Ammon's horn (tissue), 1 donor: ENCODE data around the gene WDR43.

Experiments used
- DNase-seq: peaks from one replicate; pipeline ENCODE4 v3.0.0-alpha.2; 2016; ENCODE audit warnings: low spot score

The WDR43 gene, protein sequence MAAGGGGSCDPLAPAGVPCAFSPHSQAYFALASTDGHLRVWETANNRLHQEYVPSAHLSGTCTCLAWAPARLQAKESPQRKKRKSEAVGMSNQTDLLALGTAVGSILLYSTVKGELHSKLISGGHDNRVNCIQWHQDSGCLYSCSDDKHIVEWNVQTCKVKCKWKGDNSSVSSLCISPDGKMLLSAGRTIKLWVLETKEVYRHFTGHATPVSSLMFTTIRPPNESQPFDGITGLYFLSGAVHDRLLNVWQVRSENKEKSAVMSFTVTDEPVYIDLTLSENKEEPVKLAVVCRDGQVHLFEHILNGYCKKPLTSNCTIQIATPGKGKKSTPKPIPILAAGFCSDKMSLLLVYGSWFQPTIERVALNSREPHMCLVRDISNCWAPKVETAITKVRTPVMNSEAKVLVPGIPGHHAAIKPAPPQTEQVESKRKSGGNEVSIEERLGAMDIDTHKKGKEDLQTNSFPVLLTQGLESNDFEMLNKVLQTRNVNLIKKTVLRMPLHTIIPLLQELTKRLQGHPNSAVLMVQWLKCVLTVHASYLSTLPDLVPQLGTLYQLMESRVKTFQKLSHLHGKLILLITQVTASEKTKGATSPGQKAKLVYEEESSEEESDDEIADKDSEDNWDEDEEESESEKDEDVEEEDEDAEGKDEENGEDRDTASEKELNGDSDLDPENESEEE

DNA sequence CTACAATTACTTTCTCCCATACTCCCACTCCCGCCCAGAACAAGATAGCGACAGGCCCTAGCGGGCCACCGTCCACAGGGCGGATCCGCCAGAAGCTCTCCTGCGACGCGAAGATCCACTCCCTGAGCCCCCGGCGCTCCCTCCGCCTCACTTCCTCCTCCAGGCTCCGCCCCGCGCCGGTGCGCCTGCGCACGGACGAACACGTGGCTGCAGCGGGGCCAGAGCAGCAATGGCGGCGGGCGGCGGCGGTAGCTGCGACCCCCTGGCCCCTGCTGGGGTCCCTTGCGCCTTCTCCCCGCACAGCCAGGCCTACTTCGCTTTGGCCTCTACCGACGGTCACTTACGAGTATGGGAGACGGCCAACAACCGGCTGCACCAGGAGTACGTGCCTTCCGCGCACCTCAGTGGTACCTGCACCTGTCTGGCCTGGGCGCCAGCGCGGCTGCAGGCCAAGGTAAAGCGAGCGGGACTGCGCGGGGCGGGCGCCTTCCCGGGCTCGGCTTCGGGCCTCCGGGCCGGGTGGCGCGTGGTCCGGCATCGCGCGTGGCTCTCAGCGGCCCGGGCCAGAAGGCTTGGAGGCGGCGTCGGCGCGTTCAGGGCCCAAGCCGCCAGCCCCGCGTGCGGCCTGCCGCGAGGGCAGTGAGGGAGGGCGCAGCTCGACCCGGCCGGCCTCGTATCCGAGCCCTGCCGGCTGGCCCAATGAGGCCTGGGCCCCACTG lies at the start of gene WDR43:
WDR43 (plus strand) TSS at position 198 of the 719 bp plus-strand sequence; CDS start at position 230, 32 bp downstream.
- peak; percentile 98 for DNase-seq

DNA sequence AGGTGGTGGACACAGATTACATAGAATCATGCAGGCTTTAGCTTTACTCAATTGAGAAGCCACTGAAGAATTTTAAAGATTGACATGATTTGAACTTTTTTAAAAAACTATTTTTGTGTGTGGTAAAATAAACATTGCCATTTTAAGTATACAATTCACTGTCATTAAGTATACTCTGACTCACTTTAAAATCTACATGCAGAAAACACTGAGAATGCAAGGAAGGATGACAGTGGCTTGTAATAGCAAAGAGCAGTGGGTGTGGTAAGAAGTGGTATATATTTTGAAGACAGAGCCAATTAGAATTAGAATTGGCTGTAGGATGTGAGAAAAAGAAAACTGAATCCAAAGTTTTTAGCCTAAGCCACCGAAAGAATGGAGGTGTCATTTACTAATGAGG lies 39.3 kb upstream of the WDR43 start:
- no peak for DNase-seq

DNA sequence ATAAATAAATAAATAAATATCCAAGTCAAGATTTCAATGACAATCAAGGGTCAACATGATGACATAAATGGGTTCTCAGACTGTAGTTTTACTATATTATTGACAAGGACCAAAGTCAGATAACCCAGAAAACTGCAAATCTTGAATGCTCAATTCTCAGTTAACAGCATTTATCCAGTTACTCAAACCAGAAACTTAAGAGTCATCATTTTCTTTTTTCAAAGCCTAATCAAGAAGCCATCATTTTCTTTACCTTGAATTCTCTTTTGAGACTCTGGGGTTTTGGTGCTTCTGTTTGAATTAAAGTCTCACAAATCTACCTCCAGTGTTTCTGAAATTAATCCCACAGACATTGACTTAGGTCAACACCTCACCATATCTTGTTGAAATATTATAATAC lies 38.5 kb upstream of the WDR43 start:
- no peak for DNase-seq

DNA sequence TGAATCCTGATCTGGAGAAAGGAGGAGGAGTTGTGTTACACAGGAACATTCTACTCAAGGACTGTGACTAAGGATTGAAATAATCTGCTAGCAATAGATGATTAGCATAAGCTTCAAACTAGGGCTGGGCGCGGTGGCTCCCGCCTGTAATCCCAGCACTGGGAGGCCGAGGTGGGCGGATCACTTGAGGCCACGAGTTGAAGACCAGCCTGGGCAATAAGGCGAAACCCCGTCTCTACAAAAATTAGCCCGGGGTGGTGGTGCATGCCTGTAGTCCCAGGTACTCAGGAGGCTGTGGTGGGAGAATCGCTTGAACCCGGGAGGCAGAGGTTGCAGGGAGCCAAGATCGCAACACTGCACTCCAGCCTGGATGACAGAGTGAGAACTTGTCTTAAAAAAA lies 25.9 kb upstream of the WDR43 start:
- no peak for DNase-seq

DNA sequence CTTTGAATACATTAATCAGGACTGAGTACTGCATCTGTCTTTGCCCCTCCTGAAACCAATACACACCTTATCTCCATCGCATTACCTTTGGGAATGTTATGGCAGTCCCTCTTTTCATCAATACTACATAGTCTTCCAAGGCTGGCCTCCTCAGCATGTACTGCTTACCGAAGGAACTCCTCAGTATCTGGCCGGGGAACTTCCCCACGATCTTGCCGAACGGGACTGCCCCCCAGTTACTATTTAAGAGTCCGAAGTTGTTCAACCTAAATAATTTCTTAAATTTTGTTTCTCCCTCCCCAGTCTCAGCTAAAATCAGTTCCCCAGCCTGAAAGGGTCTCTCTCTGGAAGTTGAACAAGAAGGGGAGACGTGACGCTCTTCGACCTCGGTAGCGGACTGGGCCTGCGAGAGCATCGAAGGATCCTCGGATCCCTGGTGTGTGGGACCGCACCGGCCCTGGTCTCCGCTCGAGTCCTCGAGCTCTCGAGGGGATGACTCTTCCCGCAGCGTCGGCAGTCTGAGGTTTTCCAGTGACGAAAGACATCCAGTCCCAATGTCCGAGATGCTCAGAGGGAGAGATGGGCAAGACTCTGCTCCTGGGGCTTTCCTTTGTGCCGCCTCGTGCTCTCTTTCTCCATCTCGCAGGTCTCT lies 24.8 kb upstream of the WDR43 start:
- DNase-seq, result peak; percentile 26

DNA sequence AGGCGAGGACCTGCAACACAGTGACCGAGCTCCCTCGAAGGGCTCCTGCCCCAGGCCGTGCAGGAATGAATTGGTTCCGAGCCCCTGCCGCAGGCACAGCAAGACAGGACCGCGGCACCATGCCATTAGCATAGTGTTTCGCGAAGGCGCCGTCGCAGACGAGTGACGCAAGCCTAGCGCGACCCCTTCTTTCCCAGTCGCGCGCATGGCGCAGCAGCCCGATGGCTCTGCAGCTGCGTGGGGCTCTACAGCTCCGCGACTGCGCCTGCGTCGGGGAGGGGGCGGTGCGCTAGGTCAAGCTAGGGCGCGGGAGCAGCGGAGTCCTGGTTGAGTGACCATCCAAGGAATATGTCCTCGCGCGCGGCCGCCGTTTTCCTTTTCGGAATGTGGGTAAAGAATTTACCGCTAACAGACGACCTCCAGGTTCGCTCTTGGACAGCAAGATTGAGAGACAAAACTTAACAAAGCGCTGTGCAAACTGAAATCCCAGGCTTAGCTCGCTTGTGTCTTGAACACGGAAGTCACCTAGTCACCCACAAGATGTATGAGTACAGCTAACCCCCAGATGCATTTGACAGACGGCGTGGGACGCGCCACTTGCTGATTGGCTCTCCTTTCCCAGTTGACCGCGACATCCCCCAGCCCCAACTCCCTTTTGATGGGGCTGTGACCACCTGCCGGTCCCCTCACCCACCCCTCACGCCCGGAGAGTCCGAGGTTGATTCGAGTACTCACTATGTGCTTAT lies 24.1 kb upstream of the WDR43 start, which contains the start of gene TRMT61B:
TRMT61B (minus strand) TSS at position 164 of the 746 bp plus-strand sequence; CDS start at position 132, 32 bp downstream.
- DNase-seq, result peak; percentile 96

DNA sequence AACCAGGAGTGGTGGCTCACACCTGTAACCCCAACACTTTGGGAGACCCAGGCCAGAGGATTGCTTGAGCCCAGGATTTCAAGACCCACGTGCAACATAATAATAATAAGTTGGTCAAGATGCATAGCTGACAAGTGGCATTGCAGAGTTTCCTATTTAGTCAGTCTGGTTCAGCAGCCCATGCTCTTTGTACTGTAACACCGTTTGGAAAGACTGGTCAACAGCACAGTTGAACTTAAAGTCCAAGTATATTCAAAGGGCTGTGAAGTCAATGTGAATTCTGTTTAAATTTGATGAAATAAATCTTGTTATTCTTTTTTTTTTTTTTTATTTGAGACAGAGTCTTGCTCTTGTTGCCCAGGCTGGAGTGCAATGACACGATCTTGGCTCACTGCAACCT lies 22.8 kb upstream of the WDR43 start:
- DNase-seq, result no peak

DNA sequence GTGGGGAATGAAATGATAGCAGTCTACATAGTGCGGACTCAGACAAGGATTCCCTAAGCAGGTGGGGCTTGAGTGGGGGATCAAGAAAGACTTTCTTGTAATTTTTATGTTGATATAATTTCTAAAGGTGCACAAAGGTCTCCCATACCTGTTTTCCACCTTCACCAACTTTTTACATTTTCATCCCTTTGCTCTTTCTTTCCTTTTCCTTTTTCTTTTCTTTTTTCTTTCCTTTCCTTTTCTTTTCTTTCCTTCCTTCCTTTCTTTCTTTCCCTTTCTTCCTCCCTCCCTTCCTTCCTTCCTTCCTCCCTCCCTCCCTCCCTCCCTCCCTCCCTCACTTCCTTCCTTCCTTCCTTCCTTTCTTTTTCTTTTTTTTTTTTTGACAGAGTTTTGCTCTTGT lies 14.3 kb upstream of the WDR43 start:
- no peak for DNase-seq

DNA sequence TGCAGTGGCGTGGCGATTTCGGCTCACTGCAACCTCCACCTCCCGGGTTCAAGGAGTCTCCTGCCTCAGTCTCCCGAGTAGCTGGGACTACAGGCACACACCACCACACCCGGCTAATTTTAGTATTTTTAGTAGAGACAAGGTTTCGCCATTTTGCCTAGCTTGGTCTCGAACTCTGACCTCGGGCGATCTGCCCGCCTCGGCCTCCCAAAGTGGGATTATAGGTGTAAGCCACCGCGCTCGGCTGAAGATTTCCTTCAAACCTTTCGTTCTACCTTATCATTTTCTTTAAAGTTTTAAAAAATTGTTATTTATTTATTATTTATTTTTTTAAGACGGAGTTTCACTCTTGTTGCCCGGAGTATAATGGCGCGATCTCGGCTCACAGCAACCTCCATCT lies 979 bp upstream of the WDR43 start:
- no peak for DNase-seq

DNA sequence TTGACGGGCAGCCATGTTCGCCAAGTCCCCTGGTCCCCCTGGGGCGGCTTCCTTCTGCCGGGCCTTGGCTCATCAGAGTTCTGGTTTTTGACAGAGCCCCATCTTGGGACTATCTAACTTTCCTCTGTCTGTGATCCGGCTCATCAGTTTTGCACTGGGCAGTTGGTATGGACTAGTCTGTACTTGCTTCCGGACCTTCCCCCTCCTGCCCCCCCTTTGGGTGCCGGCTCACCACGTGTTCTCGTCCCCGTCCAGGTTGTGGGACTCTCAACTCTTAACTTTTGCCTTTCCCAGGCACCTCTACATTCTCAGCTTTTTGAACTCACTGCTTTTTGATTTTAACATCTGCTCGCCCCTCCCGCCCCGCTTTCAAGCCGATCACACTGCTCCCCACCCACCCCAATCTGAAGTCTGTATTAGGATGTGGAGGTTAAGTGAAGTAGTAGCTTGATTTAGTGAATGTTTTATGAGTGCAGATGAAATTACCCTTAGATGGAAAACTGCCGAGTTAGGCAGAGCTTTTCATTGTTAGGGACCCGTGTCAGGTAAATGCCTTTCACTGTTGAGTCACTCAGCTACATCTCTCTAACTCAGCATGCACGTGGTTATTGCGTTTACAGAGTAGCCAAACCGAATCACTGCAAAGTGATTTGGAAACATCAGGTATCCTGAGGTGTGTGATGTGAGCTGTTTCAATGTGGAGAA lies 874 bp downstream of the WDR43 start:
- peak; percentile 8 for DNase-seq

DNA sequence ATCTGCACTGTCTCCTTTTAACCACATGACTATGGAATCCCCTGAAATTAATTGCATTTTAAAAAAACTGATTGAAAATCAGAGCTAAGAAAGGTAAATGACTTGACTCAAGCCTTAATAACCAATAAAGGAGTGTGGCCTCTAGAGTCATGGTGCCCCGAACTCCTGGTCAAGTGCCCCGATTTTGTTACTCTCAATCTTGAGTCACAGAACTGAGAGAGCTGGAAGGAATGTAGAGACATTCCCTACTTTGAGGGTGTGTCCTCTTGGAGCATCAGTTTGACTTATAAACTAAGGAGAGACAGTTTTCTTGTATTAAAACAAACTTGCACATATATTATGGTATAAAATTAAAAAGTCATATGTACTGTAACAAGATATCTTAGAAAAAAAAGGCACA lies 2.4 kb downstream of the WDR43 start:
- DNase-seq, result no peak

DNA sequence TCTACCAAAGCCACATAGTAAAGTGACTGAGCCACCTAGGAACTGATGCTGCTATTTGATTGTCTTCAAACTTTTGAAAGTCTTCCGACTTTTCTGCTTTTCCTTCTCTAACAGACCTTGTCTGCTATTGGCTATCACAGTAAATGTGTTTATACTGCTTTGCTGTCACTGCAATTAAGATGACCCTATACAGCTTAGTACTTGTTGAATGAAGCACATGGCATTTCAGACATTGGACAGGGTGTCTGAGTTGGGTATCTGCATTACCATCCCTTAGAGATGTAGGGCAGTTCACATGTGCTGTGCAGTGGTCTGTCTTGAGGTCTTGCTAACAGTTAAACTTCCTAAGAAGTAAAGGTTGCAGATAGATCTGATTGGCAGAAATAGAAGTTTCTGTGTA lies 3.6 kb downstream of the WDR43 start:
- DNase-seq, result no peak

DNA sequence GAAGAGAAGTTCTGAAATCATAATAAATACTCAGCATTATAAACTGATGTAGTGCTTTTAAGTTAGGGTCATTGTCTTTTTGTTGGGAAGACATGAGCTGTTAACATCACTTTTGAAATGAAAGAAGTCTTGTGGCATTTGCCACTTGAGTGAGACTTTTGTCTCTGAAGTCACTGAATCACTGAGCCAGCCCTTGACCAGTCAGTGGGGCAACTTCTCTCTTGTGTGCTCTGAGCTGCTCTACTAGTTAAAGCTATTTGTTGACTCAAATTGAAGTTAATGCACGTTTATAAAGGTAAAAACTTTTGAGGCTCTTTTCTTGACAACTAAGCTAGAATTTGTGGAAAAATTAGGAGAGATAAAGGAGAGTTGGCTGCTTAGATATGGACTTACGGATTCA lies 6.7 kb downstream of the WDR43 start:
- no peak for DNase-seq

DNA sequence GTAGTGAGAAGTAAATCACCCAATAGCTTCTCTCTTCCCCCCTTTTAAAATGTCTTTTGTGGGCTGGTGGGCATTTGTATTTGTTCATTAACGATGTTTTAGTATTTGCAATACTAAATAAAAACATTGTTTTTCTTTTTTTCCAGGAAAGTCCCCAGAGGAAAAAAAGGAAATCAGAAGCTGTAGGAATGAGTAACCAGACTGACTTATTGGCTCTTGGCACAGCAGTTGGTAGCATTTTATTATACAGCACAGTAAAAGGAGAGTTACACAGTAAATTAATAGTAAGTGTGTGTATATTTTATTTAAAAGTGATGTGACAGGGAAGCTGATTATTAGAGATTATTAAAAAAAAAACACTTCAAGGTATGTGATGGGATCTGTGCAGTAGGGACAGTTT lies 7.4 kb downstream of the WDR43 start:
- no peak for DNase-seq

DNA sequence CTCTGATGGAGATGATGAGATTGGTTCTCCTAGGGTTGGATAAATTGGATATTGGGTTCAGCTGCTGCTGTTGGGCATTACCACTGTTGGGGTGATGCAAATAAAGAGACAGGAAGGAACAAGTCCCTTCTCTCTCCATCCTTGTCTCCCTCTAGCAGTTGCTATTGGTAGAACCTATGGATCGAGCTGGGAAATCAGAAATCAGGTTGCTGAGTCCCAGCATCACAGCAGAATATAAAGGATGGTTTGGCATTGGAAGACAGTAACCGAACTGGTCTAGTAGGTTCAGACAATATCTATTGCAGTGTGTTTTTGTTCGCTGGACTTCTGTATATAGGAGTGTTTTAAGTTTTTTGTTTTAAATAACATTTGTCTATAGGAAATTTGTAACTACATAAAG lies 8.1 kb downstream of the WDR43 start:
- no peak for DNase-seq

DNA sequence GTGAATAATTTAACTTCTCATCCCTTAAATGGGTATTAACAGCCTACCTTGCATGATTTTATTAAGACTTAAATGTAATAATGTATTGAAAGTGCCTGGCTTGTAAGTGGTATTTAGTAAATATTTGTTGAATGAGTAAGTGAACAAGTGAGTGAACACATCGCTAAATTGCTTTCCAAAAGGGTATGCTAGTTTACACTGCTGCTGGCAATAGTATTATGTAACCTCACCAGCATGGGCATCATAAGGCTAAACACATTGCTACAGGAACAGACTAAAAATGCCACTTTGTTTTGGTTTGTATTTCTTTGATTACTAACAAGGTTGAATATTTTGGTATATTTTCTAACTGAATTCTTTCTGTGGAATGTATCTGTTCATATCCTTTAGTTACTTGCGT lies 9.8 kb downstream of the WDR43 start:
- peak; percentile 9 for DNase-seq

DNA sequence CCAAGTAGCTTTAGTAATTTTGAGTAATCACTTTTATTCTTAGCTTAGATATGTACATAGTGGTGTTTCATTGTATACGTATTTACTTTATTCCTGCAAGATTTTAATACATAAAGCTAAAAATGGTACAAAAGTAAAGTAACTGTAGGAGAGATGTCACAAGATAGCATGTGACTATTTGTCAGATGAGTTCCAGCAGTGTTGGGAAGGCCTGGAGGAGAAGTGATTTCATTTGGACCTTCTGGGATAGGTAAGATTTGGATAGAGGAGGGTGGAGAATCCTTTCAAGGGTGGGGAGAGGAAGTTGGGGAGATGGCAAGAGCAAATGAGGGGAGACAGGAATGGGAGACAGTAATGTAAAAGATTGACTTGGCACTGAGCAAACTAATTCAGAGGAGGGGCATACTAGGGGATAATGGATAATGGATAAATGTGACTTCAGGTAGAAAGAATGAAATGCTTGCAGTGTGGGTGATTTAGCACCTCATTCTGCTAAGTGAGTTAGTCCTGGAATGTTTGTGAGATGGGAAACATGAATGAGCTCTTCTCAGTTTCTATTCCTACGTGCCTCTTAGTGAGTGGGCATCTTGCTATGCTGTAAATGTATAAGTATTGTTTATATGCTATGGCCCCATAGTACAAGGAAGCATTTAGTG lies 10.5 kb downstream of the WDR43 start:
- DNase-seq, result no peak

DNA sequence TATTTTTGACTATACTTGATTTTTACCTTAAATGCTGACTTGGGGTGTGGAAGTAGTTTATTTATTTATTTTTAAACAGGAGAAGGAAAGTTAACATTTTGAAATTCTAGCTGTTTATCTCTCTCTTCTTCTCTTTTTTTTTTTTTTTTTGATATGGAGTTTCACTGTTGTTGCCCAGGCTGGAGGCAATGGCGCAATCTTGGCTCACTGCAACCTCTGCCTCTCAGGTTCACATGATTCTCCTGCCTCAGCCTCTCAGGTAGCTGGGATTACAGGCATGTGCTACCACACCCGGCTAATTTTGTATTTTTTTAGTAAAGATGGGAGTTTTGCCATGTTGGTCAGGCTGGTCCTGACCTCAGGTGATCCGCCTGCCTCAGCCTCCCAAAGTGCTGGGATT lies 11.1 kb downstream of the WDR43 start:
- DNase-seq, result no peak

DNA sequence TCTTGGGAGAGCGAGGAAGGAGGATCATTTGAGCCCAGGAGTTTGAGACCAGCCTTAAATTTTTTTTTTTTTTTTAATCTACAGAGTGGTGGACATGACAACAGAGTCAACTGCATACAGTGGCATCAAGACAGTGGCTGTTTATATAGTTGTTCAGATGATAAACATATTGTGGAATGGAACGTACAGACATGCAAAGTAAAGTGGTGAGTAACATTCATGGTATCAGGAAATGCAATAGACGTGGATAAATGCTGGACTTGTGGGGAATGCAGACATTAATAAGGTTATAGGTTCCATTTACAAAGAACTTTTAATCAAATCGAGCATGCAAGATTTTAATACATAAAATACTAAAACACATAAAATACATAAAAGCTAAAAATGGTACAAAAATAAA lies 11.9 kb downstream of the WDR43 start:
- no peak for DNase-seq

DNA sequence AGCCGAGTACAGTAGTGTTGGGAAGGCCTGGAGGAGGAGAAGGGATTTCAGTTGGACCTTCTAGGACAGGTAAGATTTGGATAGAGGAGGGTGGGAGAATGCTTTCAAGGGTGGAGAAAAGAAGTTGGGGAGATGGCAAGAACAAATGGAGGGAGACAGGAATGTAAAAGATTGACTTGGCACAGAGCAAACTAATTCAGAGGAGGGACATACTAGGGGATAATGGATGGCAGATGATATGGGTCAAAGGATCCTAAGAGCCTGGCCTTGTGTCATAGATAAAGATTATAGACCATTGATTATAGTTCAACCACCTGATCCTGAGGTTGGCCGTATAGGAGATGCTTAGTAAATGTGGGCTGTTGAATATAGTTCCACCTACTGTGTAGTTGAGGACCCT lies 12.4 kb downstream of the WDR43 start:
- no peak for DNase-seq
